Kidney (tissue), 14 donors: ENCODE results near the gene SLX9. TPM values are rescaled to one million over a fixed set of nuclear protein-coding genes. Genes with fewer than 3 reads are reported as not detected.

Experiments used
- DNase-seq, 5 donors: peaks; one replicate each; pipeline ENCODE4 v3.0.0-alpha.2; 2013 to 2020
- FAIRE-seq: peaks from 2 replicates; lab custom pipeline; 2012; peaks lifted over from hg19 to GRCh38; lab: Jason Lieb, UNC
- H3K27ac ChIP-seq, 2 donors: one replicate each; pipeline ENCODE4 v1.7.0; 2013; ENCODE audit warnings: low read depth in 2 of 2, low read length in 2 of 2, inconsistent platforms in 1 of 2
- H3K27me3 ChIP-seq: one replicate; pipeline ENCODE4 v1.7.1; 2013; ENCODE audit warnings: low read length, inconsistent platforms; ENCODE audit not compliant: control insufficient read depth, insufficient read depth
- H3K36me3 ChIP-seq, 3 donors: one replicate each; pipeline versions ENCODE4 v1.7.0 to v1.7.1; 2013; ENCODE audit warnings: low read length in 3 of 3, control low read depth in 1 of 3, inconsistent platforms in 1 of 3; ENCODE audit not compliant: insufficient read depth in 3 of 3, control insufficient read depth in 2 of 3
- H3K4me1 ChIP-seq, 3 donors: one replicate each; pipeline versions ENCODE4 v1.7.0 to v1.7.1; 2013; ENCODE audit warnings: low read length in 3 of 3, inconsistent platforms in 1 of 3, low read depth in 1 of 3; ENCODE audit not compliant: control insufficient read depth in 2 of 3, insufficient read depth in 2 of 3
- H3K4me3 ChIP-seq, 3 donors: one replicate each; pipeline versions ENCODE4 v1.7.0 to v1.8.1; 2013; ENCODE audit warnings: low read length in 3 of 3, control low read depth in 1 of 3, inconsistent platforms in 1 of 3
- H3K9ac ChIP-seq, 3 donors: one replicate each; pipeline versions ENCODE4 v1.7.0 to v1.7.1; 2013; ENCODE audit warnings: low read length in 3 of 3, control low read depth in 1 of 3, inconsistent platforms in 1 of 3
- H3K9me3 ChIP-seq, 3 donors: one replicate each; pipeline versions ENCODE4 v1.7.0 to v1.7.1; 2013; ENCODE audit warnings: low read length in 3 of 3, control low read depth in 1 of 3, inconsistent platforms in 1 of 3; ENCODE audit not compliant: control insufficient read depth in 2 of 3, insufficient read depth in 1 of 3
- CTCF ChIP-seq: IDR thresholded peaks from 3 replicates; pipeline ENCODE4 v1.5.1; 2012; ENCODE audit warnings: mild to moderate bottlenecking, moderate library complexity, borderline replicate concordance; ENCODE audit not compliant: insufficient read depth; ENCODE audit errors: extremely low read depth
- intact Hi-C: fragments of 100-400 bp; cut with DNase I; formaldehyde crosslinking; loops from one replicate; pipeline ENCODE4 v1.11.1; 2022
- polyA plus RNA-seq: library from polyadenylated mRNA; stranded (reverse); fragments of 350-450 nt; fragmentation: Illumina TruSeq; extraction: RNeasy Lipid Tissue Mini Kit (QIAGEN cat#74804); gene quantifications from one replicate; pipeline ENCODE4 v1.2.3, GENCODE V29; 2014; ENCODE audit warnings: low read depth, low replicate concordance; ENCODE audit not compliant: insufficient read depth
- total RNA-seq: library from RNA; stranded (reverse); fragmentation: NEBNext Ultra II Directional; extraction: Animal tissue kit (Norgen Biotek cat#: 25700); gene quantifications from one replicate; pipeline ENCODE4 v1.2.1, GENCODE V29; 2021
- donor health status: control.
- donor health status: control.
- donor health status: control.
- donor health status: control.
- donor health status: control.
- donor health status: DM: yes; HTN: yes; CAD: no.
- donor health status: Normal renal cell carcinoma (clear cell type).

SLX9 gene
- total and polyA plus RNA-seq, 2 donors from 2014 or later, result 27.1 to 35.1 TPM

GRCh38 chr21:44890961-44891541 lies 48.8 kb upstream of the SLX9 start:
- Histone ChIP-seq H3K4me3 (no peak overlapping the region), H3K9ac (no peak overlapping the region), H3K9me3 (no peaks in the 10 kb centered on the region), H3K36me3 (no peaks in the 10 kb centered on the region), H3K4me1 (peaks cover 0 to 4% (median 0%) of the 10 kb centered on the region in 3 donors), H3K27ac (no peak overlapping the region), H3K27me3 (no peaks in the 10 kb centered on the region)
- no peak for DNase-seq
- no peak for TF ChIP-seq CTCF
- FAIRE-seq, result no peak
- intact Hi-C loops, result no loop called here

- H3K27me3 ChIP-seq, result no peaks in the 10 kb centered on the region
- intact Hi-C loops, result no loop called here
- no peak overlapping the region for H3K27ac ChIP-seq
- no peak overlapping the region for H3K9ac ChIP-seq
- H3K4me3 ChIP-seq, result no peak overlapping the region
- no peaks in the 10 kb centered on the region for H3K9me3 ChIP-seq
- FAIRE-seq (no peak), DNase-seq (peak in 1 of 5 donors; percentile 75)
- peaks cover 0 to 4% (median 0%) of the 10 kb centered on the region in 3 donors for H3K4me1 ChIP-seq
- H3K36me3 ChIP-seq, result no peaks in the 10 kb centered on the region
- no peak for TF ChIP-seq CTCF
Observed at GRCh38 chr21:44891631-44892031, 48.2 kb upstream of the SLX9 start.

- peak in 2 of 5 donors; percentile 58 to 80 for DNase-seq
Observed at GRCh38 chr21:44892095-44892494, 47.7 kb upstream of the SLX9 start.

More at GRCh38 chr21:44892095-44892494, 47.7 kb upstream of the SLX9 start:
- no peaks in the 10 kb centered on the region for H3K27me3 ChIP-seq
- FAIRE-seq, result no peak
- H3K4me1 ChIP-seq, result peaks cover 0 to 4% (median 0%) of the 10 kb centered on the region in 3 donors
- no peak for TF ChIP-seq CTCF
- intact Hi-C loops, result no loop called here
- H3K4me3 ChIP-seq, result no peak overlapping the region
- no peaks in the 10 kb centered on the region for H3K9me3 ChIP-seq
- H3K27ac ChIP-seq, result no peak overlapping the region
- H3K9ac ChIP-seq, result no peak overlapping the region
- H3K36me3 ChIP-seq, result no peaks in the 10 kb centered on the region
